GM21423 (cell line): ENCODE measurements around the gene HRH1.
"Not testable (repeated sequence)": the region's sequence is repeated elsewhere in the genome, so short reads cannot be mapped to it uniquely, and the experiment has no call there.

Experiments
- ATAC-seq: cut with Tn5 transposase; IDR thresholded peaks from one replicate; pipeline ENCODE4 v1.9.1; 2021; ENCODE audit warnings: mild to moderate bottlenecking, moderate library complexity; ENCODE audit not compliant: unreplicated experiment

The HRH1 gene, protein sequence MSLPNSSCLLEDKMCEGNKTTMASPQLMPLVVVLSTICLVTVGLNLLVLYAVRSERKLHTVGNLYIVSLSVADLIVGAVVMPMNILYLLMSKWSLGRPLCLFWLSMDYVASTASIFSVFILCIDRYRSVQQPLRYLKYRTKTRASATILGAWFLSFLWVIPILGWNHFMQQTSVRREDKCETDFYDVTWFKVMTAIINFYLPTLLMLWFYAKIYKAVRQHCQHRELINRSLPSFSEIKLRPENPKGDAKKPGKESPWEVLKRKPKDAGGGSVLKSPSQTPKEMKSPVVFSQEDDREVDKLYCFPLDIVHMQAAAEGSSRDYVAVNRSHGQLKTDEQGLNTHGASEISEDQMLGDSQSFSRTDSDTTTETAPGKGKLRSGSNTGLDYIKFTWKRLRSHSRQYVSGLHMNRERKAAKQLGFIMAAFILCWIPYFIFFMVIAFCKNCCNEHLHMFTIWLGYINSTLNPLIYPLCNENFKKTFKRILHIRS

DNA sequence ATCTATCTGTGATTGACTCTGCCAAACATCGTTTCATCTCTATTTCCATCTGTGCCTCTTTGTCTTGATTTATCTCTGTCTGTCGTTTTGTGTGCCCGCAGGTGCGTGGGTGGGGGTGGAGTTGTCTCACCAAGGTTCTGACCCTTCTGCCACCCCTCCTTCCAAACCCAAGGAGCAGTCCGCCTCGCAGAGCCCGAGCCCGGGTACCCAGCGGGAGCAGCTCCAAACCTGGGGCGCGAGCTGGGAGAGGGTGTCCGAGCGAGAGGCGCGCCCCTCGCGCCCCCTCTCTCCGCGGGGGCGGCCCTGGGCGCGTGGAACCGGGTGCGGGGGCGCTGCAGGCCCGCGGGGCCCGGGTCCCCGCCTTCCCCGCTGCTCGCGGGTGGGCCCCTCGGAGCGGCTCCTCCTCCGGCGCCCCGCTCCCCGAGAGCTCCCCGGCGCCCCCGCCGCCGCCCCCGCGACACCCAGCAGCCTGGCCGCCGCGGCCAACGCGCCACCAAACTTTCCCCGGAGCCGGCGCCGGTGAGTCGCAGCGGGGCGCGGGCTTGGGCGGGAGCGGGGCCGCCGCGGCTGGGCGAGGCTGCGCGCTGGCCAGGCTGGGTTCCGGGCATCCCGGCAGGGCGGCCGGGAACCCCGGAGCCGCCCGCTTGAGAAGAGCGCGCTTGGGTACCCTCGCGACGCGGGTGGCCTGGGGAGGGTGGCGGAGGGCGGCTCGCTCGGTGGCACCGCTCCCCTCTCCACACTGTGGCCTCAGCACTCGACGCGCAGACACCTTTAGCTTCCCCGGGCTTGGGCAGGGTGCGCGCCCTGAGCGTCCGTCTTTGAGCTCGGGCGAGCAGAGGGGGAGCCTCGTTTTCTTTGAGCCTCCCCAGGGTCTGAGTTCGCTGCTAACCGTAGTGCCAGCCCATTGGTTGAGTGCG is at the start of gene HRH1:
HRH1 (plus strand) TSS at position 458 of the 917 bp plus-strand sequence. CDS start 104,545 bp downstream, outside the sequence.
- no peak for ATAC-seq

DNA sequence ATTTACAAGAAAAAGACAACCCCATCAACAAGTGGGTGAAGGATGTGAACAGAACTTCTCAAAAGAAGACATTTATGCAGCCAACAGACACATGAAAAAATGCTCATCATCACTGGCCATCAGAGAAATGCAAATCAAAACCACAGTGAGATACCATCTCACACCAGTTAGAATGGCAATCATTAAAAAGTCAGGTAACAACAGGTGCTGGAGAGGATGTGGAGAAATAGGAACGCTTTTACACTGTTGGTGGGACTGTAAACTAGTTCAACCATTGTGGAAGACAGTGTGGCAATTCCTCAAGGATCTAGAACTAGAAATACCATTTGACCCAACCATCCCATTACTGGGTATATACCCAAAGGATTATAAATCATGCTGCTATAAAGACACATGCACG is 41.0 kb upstream of the HRH1 start:
- not testable (repeated sequence) for ATAC-seq

DNA sequence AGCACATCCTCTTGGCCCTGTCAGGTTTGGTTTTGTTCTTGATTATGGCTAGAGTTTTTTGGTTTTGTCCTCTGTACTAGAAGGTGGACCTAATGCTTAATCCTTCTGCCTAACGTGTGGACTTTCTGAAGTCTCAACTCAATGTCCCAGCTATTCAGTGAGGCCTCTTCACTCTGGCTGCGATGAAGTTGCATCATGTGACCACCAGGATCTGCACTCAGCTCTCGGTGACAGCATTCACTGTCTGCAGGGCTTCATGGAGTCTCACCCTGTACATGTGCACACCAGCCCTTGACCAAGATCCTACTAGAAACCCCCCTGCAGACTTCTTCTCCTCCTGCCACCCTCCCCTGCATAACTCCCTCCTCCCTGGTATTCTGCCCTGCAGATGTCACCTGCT is 38.7 kb upstream of the HRH1 start:
- no peak for ATAC-seq

DNA sequence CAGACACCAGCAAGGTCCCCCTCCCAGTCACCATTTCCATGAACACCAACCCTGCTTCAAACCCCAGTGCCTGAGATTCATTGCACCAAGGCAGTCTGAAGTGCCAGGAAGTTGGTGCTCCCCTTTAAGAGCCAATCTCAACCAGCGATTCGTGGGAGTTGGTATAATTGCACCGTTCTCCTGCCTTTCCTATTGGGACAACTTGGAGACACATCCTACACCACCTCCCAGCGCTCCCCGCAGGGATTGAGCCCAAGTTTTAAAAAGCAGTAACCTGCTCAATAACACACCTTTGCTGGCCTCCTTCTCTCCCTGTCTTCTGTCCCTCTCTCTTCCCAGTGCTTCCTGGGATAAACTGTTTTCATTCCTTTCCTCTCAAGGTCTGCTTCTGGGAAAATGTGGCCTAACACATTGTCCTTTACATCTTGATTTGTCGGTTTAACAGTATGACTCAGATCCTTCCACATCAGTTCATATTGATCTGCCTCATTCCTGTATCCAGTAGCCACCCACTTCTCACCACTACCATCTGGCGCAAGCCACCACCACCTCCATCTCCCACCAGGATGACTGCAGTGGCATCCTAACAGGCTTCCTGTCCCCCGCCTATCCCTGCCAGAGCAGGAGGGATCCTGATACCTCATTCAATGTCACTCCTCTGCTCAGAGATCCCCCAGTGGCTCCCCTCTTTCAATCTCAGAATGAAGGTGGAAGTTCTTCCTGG is 37.8 kb upstream of the HRH1 start:
- ATAC-seq: no peak

DNA sequence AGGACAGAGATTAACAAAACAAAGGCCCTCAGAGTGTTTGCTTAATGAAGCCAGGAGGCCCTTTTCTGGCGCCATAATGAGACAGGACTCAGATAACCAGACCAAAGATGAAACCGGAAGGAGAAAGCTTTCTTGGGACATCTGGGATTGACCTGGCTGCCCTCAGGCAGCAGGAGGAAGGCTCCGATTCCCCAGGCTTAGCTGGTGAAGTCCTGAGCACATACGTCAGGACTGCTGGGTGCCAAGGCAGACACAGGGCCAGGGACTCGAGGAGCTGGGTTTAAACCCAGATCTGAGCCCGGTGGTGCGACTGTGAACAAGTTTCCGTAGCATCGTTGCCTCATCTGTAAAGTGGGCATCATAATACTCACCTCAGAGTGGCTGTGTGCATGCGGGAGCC is 36.7 kb upstream of the HRH1 start:
- no peak for ATAC-seq

DNA sequence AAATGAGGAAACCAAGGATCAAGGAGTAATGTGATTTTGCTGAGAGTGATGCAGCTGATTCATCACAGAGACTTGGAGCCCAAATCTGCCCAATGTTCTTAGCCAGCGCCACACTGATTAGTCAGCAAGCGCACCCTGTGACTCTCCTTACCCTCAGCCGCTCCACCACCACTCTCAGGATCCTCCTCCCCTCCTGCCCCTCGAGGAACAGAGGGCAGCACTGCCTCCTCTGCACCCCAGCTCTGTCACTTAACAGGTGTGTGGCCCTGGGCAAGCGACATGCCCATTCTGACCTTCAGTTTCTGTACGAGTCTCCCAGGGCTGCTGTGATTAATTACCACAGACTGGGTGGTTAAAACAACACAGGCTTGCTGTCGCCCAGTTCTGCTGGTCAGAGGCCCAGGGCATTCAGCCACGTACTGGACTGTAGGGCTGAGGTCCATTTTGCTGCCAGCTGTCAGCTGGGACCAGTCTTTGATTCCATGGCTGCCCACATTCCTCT is 36.1 kb upstream of the HRH1 start:
- no peak for ATAC-seq

DNA sequence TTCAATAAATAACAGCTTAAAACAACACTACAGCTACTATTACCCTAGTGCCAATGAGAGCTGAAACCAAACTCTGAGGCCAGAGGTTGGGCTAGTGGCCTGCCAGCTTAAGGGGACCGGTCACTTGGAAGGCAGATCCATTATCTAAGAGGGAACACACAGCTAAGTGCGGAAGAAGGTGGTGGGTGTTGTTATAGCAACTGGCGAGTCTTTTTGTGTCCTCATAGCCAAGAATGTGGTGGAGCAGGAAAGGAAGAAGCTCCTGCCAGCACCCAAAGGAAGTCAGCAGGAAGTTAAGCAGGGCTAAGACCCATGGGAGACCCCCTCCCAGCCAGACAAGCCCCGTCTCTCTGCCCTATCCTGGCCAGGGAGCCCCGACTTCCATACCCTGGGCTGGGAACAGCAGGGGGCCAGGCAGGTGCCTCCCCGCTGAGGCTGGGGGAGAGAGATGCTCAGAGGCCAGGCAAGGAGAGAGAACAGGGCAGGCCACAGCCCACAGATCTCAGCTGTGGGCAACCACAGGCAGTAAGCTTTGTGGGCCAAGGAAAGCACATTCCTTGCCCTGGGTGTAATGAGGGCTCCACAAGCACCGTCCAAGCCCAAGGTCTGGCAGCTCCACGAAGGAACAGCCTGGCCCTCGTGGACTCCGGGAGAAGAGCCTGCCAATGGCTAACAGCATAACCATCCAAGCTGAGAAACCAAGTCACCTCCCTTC is 34.0 kb upstream of the HRH1 start:
- ATAC-seq: no peak

DNA sequence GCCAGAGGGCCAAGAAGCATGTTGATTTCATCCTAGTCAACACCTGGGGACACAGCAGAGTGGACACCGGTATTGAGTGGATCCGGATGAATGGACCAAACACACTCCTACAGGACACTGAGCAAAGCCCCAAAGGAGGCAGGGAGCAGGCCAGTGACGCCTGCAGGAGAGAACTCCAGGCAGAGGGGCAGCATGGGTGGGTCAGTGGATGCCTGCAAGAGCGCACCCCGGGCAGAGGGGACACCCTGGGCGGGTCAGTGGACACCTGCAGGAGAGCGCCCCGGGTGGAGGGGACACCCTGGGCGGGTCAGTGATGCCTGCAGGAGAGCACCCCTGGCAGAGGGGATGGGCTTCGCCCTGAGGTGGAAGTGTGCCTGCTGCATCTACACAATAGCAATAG is 27.6 kb upstream of the HRH1 start:
- no peak for ATAC-seq

DNA sequence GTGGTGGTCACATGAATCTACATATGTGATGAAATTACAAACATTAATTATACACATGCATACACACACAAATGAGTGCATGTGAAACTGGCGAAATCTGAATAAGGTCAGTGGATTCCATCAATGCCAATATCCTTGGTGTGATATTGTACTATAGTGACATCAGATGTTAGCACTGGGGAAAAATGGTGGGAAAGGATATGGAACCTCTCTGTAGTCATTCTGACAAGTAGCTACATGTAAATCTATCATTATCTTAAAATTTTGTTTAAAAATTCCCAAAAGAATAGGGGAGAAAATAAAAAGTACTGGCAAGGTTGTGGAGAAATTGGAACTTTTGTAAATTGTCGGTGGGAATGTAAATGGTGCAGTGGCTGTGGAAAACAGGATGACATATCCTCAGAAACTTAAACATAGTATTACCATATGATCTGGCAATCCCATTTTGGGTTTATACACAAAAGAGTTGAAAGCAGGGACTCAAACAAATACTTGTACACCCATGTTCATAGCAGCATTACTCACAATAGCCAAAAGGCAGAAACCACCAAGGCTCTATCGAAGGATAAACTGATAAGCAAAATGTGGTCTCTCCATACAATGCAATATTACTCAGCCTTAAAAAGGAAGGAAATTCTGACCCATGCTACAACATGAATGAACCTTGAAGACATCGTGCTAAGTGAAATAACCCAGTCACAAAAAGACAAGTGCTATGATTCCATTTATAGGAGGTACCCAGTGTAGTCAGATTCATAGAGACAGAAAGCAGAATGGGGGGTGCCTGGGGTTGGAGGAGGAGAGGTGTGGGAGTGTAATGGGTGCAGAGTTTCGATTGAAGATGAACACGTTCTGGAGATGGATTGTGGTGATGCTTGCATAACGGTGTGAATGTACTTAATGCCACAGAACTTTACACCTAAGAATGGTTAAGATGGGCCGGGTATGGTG is 25.3 kb upstream of the HRH1 start:
- ATAC-seq: no peak

DNA sequence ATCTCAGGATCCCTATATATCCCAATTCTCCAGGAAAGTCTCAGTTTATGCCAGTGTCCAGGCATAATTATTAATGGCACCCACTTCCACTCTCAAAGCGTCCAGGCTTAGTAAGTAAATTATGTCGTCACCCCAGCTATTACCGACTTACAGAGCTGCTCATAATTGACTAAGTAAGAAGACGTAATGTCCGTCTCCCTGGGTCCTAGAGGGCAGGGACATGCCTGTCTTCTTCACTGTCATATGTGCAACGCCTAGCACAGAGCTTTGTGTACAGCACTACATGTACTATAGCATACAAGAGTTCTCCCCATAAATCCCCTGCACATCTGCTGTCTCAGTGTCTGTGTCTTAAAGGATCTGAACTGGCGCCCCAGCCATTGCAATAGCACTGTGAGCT is 23.9 kb upstream of the HRH1 start:
- no peak for ATAC-seq

DNA sequence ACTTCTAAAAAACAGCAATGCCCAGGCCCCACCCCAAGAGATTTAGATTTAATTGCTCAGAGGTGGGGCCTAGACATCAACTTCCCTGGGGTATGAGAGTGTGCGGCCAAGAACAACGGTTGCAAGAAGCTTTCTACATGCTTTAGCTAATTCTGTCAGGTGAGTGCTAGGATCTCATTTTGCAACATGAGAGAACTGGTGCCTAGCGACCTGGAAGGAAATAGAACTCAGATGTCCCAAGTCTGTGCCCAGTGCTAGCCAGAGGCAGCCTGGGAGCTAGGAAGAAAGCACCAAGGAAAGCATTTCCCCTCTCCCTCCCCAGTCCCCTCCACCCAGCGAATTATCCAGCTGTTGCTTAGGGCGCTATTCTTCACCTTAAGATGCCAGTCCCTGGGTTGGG is 22.9 kb upstream of the HRH1 start:
- ATAC-seq: no peak

DNA sequence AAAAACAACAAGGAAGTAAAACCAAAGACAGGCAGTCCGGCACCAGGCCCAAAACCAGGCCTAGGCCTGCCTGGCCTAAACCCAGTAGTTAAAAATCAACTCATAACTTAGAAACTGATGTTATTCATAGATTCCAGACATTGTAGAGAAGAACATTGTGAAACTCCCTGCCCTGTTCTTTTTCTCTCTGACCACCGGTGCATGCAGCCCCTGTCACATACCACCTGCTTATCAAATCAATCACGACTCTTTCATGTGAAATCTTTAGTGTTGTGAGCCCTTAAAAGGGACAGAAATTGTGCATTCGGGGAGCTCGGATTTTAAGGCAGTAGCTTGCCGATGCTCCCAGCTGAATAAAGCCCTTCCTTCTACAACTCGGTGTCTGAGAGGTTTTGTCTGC is 22.4 kb upstream of the HRH1 start:
- not testable (repeated sequence) for ATAC-seq

DNA sequence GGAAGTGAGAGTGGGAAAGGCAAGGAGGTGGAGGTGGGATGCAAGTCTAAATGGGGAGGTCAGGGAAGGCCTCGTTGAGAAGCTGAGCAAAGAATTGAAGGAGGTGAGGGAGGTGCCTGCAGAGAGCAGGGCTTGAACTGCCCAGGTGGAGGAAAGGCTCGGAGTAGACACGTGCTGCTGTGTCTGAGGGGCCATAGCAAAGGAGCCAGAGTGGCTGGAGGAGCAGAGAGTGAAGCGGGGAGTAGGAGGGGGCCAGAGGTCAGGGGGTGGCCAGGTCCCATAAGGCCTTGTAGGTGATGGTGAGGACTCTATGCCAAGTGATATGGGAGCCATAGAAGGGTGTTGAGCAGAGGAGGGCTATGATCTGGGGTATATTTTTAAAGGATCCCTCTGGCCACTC is 21.4 kb upstream of the HRH1 start:
- no peak for ATAC-seq

DNA sequence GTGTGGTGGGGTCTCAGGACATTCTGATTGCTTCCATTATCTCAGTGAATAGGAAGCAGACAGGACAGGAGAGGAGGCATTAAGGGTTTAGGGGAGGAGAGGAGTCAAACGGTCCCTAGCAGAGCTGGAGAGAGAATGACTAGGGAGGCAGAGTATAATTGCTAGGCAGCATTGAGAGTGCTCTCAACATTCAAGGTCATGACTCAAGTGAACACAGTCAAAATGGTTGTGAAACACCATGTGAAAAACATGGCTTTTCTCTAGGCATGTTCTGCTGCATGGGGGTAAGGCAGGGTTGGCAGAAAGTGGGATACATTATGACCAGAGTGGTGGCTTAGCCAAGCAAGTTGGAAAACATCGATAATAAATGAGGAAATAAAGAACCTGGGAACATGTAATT is 19.5 kb upstream of the HRH1 start:
- no peak for ATAC-seq

DNA sequence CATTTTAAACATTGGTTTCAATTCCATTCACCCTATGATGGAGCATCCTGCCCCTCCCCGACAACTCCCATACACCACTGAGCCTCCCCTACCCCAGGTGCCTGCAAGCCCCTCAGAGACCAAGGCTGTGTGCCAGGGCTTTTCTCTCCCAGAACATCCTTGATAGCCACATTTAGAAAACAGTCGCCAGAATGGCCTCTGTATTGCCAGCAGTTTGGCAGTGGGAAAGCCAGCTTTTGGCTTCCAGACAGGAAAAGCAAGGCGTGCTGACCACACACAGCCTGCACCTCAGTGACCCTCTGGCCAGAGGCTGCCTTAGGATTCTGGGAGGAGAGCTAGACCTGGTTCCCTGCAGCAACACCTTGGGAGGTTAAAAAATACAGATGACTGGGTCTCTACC is 18.2 kb upstream of the HRH1 start:
- no peak for ATAC-seq

DNA sequence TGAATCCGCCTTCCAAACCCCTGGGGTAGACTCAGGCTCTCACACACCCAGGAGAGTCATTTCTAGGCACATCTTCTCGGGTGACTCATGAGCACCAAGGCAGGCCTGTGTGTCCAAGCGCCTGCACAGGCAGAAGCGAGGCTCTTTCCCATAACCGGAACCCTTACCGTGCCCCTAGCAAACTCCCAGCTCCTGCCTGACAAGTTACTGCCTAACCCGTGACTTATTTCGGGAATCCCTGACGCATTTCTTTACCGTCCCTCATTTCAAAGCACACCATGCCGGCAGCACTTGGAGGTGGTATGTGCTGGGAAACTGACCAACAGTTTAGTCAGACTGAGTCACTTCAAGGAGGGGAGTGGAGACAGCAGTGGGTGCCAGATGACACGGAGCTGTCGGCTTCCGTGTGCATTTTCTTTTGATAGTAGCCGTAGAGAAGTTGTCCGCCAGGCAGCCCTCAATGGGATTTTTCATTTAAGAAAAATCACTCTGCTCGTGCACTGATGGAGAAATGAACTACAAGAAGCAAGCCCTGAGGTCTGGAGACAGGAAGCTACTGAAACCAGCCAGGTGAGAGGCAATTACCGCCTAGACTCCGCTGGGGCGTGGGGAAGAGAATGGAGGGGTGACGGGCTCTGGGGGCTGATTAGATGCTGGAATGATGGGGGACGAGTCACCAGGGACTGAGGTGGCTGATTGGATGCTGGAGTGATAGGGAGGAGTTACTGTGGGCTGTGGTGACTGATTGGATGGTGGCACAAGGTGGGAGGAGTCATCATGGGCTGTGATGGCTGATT is 17.3 kb upstream of the HRH1 start:
- ATAC-seq: no peak

DNA sequence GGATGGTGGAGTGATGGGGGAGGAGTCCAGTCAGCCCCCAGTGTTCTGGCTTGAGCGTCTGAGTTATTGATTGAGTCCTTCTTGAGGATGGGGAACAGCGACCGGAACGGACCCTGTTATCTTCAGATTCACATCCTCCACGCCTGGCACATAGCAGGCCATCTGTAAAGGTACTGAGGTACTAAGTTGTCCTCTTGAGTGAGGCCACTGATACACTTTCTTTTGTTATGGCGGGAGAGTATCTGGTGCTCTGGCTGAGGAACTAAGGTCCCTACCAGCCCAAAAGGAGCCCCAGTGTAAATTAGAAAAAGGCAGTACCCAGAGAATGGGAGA is 16.7 kb upstream of the HRH1 start:
- no peak for ATAC-seq

DNA sequence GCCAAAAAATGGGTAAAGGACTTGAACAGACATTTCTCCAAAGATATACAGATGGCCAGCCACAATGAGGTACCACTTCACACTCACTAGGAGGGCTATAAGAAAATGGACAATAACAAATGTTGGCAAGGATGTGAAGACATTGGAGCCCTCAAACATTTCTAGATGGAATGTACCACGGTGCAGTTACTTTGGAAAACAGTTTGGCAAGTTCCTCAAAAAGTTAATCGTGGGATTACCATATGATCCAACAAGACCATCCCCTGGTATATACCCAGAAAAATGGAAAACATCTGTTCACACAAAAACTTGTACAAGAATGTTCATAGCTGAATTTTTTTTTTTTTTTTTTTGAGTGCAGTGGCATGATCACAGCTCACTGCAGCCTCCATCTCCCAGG is 15.9 kb upstream of the HRH1 start:
- no peak for ATAC-seq
